Measurements from ENCODE around the gene FAM227A.

FAM227A gene

DNA sequence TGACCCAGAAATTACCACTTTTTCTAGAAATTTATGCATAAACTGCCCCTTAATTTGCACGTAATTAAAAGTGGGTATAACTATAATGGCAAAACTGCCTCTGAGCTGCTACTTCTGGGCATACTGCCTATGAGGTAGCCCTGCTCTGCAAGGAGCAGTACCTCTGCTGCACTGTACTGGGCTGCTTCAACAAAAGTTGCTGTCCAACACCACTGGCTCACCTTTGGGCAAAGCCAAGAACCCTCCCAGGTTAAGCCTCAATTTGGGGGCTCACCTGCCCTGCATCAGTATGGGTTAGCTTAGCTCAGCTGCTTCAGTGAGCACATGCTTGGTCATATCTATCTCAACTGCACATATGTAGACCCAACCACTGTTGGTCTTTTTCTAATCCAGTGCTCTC, 90.8 kb downstream of the FAM227A start:
- TF ChIP-seq, protein P1, sequence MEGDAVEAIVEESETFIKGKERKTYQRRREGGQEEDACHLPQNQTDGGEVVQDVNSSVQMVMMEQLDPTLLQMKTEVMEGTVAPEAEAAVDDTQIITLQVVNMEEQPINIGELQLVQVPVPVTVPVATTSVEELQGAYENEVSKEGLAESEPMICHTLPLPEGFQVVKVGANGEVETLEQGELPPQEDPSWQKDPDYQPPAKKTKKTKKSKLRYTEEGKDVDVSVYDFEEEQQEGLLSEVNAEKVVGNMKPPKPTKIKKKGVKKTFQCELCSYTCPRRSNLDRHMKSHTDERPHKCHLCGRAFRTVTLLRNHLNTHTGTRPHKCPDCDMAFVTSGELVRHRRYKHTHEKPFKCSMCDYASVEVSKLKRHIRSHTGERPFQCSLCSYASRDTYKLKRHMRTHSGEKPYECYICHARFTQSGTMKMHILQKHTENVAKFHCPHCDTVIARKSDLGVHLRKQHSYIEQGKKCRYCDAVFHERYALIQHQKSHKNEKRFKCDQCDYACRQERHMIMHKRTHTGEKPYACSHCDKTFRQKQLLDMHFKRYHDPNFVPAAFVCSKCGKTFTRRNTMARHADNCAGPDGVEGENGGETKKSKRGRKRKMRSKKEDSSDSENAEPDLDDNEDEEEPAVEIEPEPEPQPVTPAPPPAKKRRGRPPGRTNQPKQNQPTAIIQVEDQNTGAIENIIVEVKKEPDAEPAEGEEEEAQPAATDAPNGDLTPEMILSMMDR (IDR thresholded peaks at IDR 0.05; ENCODE audit: low read depth, low read length): no peak
- DNase-seq (ENCODE audit: extremely low read depth, low read depth): no peak

GRCh38 chr22:38564669-38565068, 91.5 kb downstream of the FAM227A start:
- TF ChIP-seq, protein P1 (IDR thresholded peaks at IDR 0.05; ENCODE audit: low read depth, low read length): no peak
- DNase-seq (ENCODE audit: extremely low read depth, low read depth): no peak

- TF ChIP-seq, protein P1 (IDR thresholded peaks at IDR 0.05; ENCODE audit: low read depth, low read length): no peak
- peak; percentile 67 for DNase-seq (ENCODE audit: extremely low read depth, low read depth)
These were observed 101.9 kb downstream of the FAM227A start for GRCh38 chr22:38554281-38554680.

GRCh38 chr22:38549101-38549894, 106.9 kb downstream of the FAM227A start:
- DNase-seq (ENCODE audit: extremely low read depth, low read depth): no peak
- TF ChIP-seq, protein P1 (IDR thresholded peaks at IDR 0.05; ENCODE audit: low read depth, low read length): no peak

DNA sequence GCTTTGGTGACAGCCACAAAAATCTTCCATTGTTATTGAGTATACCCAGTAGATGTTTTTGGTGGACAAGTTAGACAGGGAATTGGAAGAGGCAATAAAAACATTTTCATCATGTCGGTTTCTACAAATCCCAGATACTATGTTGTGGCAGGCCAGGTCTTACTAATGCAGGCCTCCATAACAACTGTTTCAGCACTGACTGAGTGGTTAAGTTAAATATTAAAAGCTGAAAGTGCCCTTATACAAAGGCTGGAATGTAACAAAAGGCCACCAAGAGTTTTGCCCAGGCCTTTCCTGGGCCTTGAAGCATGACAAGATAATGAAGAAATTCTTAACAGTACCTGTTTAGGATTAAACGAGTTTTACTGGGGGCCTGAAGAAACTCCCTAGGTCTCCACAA, 115.5 kb downstream of the FAM227A start:
- DNase-seq (ENCODE audit: extremely low read depth, low read depth): no peak
- TF ChIP-seq, protein P1 (IDR thresholded peaks at IDR 0.05; ENCODE audit: low read depth, low read length): no peak

GRCh38 chr22:38531251-38531938, 124.8 kb downstream of the FAM227A start:
- TF ChIP-seq, protein P1 (IDR thresholded peaks at IDR 0.05; ENCODE audit: low read depth, low read length): no peak
- no peak for DNase-seq (ENCODE audit: extremely low read depth, low read depth)

Measured in AG09319 (cell line).